Endodermal cell (in vitro differentiated cells): ENCODE results near the gene ZFAND3. TPM values are rescaled to one million over a fixed set of nuclear protein-coding genes. Genes with fewer than 3 reads are reported as not detected.
A peak's percentile ranks its signal among the peaks of the same experiment; 100 is the strongest.

ENCODE experiments used
- DNase-seq: peaks from one replicate; pipeline ENCODE4 v3.0.0-alpha.2; 2017
- H3K27ac ChIP-seq: 2 replicates; pipeline ENCODE4 v1.5.1; 2013; ENCODE audit warnings: mild to moderate bottlenecking, low read depth, low read length, moderate library complexity
- H3K27me3 ChIP-seq: 2 replicates; pipeline ENCODE4 v1.6.1; 2013; ENCODE audit warnings: mild to moderate bottlenecking, low read length, moderate library complexity; ENCODE audit not compliant: insufficient read depth, control insufficient read depth, poor library complexity, severe bottlenecking
- H3K36me3 ChIP-seq: 2 replicates; pipeline ENCODE4 v1.7.0; 2013; ENCODE audit warnings: mild to moderate bottlenecking, low read length, moderate library complexity; ENCODE audit not compliant: control insufficient read depth, insufficient read depth
- H3K4me1 ChIP-seq: one replicate; pipeline ENCODE4 v1.7.0; 2013; ENCODE audit warnings: low read length; ENCODE audit not compliant: control insufficient read depth, insufficient read depth
- H3K4me3 ChIP-seq: 2 replicates; pipeline ENCODE4 v1.5.1; 2013; ENCODE audit warnings: mild to moderate bottlenecking, low read length, moderate library complexity
- H3K9ac ChIP-seq: 2 replicates; pipeline ENCODE4 v1.6.1; 2013; ENCODE audit warnings: mild to moderate bottlenecking, low read length, moderate library complexity; ENCODE audit not compliant: poor library complexity, severe bottlenecking; ENCODE audit errors: extremely low read depth
- H3K9me3 ChIP-seq: 2 replicates; pipeline ENCODE4 v1.6.1; 2013; ENCODE audit warnings: mild to moderate bottlenecking, low read length, moderate library complexity; ENCODE audit not compliant: control insufficient read depth
- H3K27ac Mint-ChIP-seq: 2 replicates; pipeline ENCODE4 v1.8.0; 2020; ENCODE audit warnings: mixed read lengths
- H3K27me3 Mint-ChIP-seq: 2 replicates; pipeline ENCODE4 v1.8.0; 2021; ENCODE audit warnings: mild to moderate bottlenecking, mixed read lengths; ENCODE audit not compliant: insufficient read depth
- H3K36me3 Mint-ChIP-seq: 2 replicates; pipeline ENCODE4 v1.8.0; 2020; ENCODE audit warnings: low read depth, mixed read lengths
- H3K4me1 Mint-ChIP-seq: 2 replicates; pipeline ENCODE4 v1.8.0; 2020; ENCODE audit warnings: mixed read lengths
- H3K4me3 Mint-ChIP-seq: 2 replicates; pipeline ENCODE4 v1.8.0; 2020; ENCODE audit warnings: mild to moderate bottlenecking, moderate library complexity, mixed read lengths
- H3K9me3 Mint-ChIP-seq: 2 replicates; pipeline ENCODE4 v1.8.0; 2020; ENCODE audit warnings: mild to moderate bottlenecking, mixed read lengths
- CTCF ChIP-seq: fragments of 200-600 bp; sonication (generic); conservative IDR thresholded peaks from 2 replicates; pipeline ENCODE4 v1.5.0; 2021; ENCODE audit warnings: antibody characterized with exemption, mild to moderate bottlenecking
- WGBS, 2 experiments: methylation state at CpG; one replicate each; pipeline versions ENCODE4 v1.1.5 to v1.1.7; 2013; ENCODE audit warnings: missing lambda C conversion rate in 2 of 2, mixed read lengths in 1 of 2; ENCODE audit not compliant: insufficient coverage in 1 of 2, insufficient read length in 1 of 2; 5-methylcytosine and 5-hydroxymethylcytosine counted together
- total RNA-seq, 2 donors: library from RNA; stranded (reverse); fragmentation: NEBNext Ultra II Directional in 1 of 2; extraction: Animal tissue kit (Norgen Biotek cat#: 25700) in 1 of 2; gene quantifications; 2 replicates in 1 of 2; 3 replicates in 1 of 2; pipeline ENCODE4 v1.2.1, GENCODE V29; 2021

ZFAND3 gene
- total RNA-seq, 2 donors from 2014 or later, result 67.1 to 86.2 TPM

GRCh38 chr6:37777272-37777834 lies 42.2 kb upstream of the ZFAND3 start:
- H3K9me3 ChIP-seq, result no peaks in the 10 kb centered on the region
- peak; percentile 82 for DNase-seq
- H3K27me3 Mint-ChIP-seq, result peaks cover 51% of the 10 kb centered on the region
- peaks cover 35% of the 10 kb centered on the region for H3K4me1 Mint-ChIP-seq
- peak overlapping the region; percentile 72 for H3K27ac Mint-ChIP-seq
- no peaks in the 10 kb centered on the region for H3K27me3 ChIP-seq
- H3K4me3 Mint-ChIP-seq, result peak overlapping the region; percentile 31
- no peaks in the 10 kb centered on the region for H3K4me1 ChIP-seq
- no peak overlapping the region for H3K27ac ChIP-seq
- H3K36me3 Mint-ChIP-seq, result no peaks in the 10 kb centered on the region
- H3K36me3 ChIP-seq, result no peaks in the 10 kb centered on the region
- no peak overlapping the region for H3K4me3 ChIP-seq
- 40 to 44% methylated on average over 10 of the region's 10 CpGs for WGBS, 2 experiments
- H3K9ac ChIP-seq, result no peak overlapping the region
- peaks cover 9% of the 10 kb centered on the region for H3K9me3 Mint-ChIP-seq
- no peak for TF ChIP-seq CTCF

- peaks cover 43% of the 10 kb centered on the region for H3K4me1 Mint-ChIP-seq
- no peak for TF ChIP-seq CTCF
- H3K9me3 Mint-ChIP-seq, result peaks cover 2% of the 10 kb centered on the region
- peaks cover 2% of the 10 kb centered on the region for H3K4me1 ChIP-seq
- no peak overlapping the region for H3K4me3 ChIP-seq
- H3K36me3 Mint-ChIP-seq, result no peaks in the 10 kb centered on the region
- WGBS, 2 experiments, result 72 to 74% methylated on average over 3 to 4 of the region's 4 CpGs
- H3K9me3 ChIP-seq, result no peaks in the 10 kb centered on the region
- peaks cover 42% of the 10 kb centered on the region for H3K27me3 Mint-ChIP-seq
- H3K27ac ChIP-seq, result no peak overlapping the region
- H3K27me3 ChIP-seq, result peaks cover 7% of the 10 kb centered on the region
- no peak overlapping the region for H3K9ac ChIP-seq
- no peaks in the 10 kb centered on the region for H3K36me3 ChIP-seq
- DNase-seq, result peak; percentile 69
- no peak overlapping the region for H3K27ac Mint-ChIP-seq
- no peak overlapping the region for H3K4me3 Mint-ChIP-seq
Measured at GRCh38 chr6:37779111-37779800, 40.3 kb upstream of the ZFAND3 start.

GRCh38 chr6:37779902-37780628 lies 39.5 kb upstream of the ZFAND3 start:
- no peak overlapping the region for H3K4me3 ChIP-seq
- no peaks in the 10 kb centered on the region for H3K36me3 ChIP-seq
- WGBS, 2 experiments, result 42 to 71% methylated on average over 4 to 7 of the region's 7 CpGs
- no peaks in the 10 kb centered on the region for H3K36me3 Mint-ChIP-seq
- no peak for TF ChIP-seq CTCF
- H3K27me3 Mint-ChIP-seq, result peaks cover 46% of the 10 kb centered on the region
- H3K27me3 ChIP-seq, result peaks cover 15% of the 10 kb centered on the region
- peak; percentile 69 for DNase-seq
- no peak overlapping the region for H3K4me3 Mint-ChIP-seq
- peaks cover 50% of the 10 kb centered on the region for H3K4me1 Mint-ChIP-seq
- no peak overlapping the region for H3K9ac ChIP-seq
- H3K27ac Mint-ChIP-seq, result no peak overlapping the region
- no peaks in the 10 kb centered on the region for H3K9me3 Mint-ChIP-seq
- H3K27ac ChIP-seq, result peak overlapping the region; percentile 57
- no peaks in the 10 kb centered on the region for H3K9me3 ChIP-seq
- H3K4me1 ChIP-seq, result peaks cover 3% of the 10 kb centered on the region
